A204.1 (cell line): ENCODE results near the gene ZNF865.
"Not testable (repeated sequence)": the region's sequence is repeated elsewhere in the genome, so short reads cannot be mapped to it uniquely, and the experiment has no call there.

Experiments used
- FAIRE-seq: peaks from 2 replicates; lab custom pipeline; 2012; peaks lifted over from hg19 to GRCh38; lab: Jason Lieb, UNC

The ZNF865 gene

GRCh38 chr19:55605637-55606470, at the start of gene ZNF865:
Gene ZNF865 (plus strand): TSS chr19:55605647. CDS start chr19:55613619, 7,972 bp downstream.
- FAIRE-seq = no peak

- FAIRE-seq = no peak
Observed at GRCh38 chr19:55559684-55560083, 45.8 kb upstream of the ZNF865 start.

- no peak for FAIRE-seq
Observed at GRCh38 chr19:55563261-55563690, 42.2 kb upstream of the ZNF865 start.

GRCh38 chr19:55566823-55567222, 38.6 kb upstream of the ZNF865 start:
- no peak for FAIRE-seq

GRCh38 chr19:55567708-55568328, 37.6 kb upstream of the ZNF865 start:
- no peak for FAIRE-seq

- FAIRE-seq = not testable (repeated sequence)
Observed at GRCh38 chr19:55569477-55569876, 36.0 kb upstream of the ZNF865 start.

- not testable (repeated sequence) for FAIRE-seq
Observed at GRCh38 chr19:55573929-55574328, 31.5 kb upstream of the ZNF865 start.

GRCh38 chr19:55576746-55577145, 28.7 kb upstream of the ZNF865 start:
- FAIRE-seq = no peak

- FAIRE-seq = no peak
Observed at GRCh38 chr19:55578031-55578760, 27.3 kb upstream of the ZNF865 start.

GRCh38 chr19:55578761-55579747, 26.4 kb upstream of the ZNF865 start:
- FAIRE-seq = no peak

- no peak for FAIRE-seq
Observed at GRCh38 chr19:55579766-55580621, 25.5 kb upstream of the ZNF865 start.

GRCh38 chr19:55580628-55581144, 24.8 kb upstream of the ZNF865 start, which contains the start of gene ZNF579:
Gene ZNF579 (minus strand): TSS chr19:55580848. CDS start chr19:55579639, 1,209 bp downstream.
- FAIRE-seq = no peak

GRCh38 chr19:55581145-55581822, 24.2 kb upstream of the ZNF865 start:
- no peak for FAIRE-seq

- no peak for FAIRE-seq
Observed at GRCh38 chr19:55581823-55582223, 23.6 kb upstream of the ZNF865 start.

GRCh38 chr19:55582284-55582683, 23.2 kb upstream of the ZNF865 start:
- FAIRE-seq = not testable (repeated sequence)

- not testable (repeated sequence) for FAIRE-seq
Observed at GRCh38 chr19:55583897-55584296, 21.6 kb upstream of the ZNF865 start.

GRCh38 chr19:55584871-55585270, 20.6 kb upstream of the ZNF865 start:
- no peak for FAIRE-seq

- FAIRE-seq = no peak
Observed at GRCh38 chr19:55585658-55586339, 19.6 kb upstream of the ZNF865 start.
